K562 (cell line): ENCODE data around the gene DNAAF3. TPM values are rescaled to one million over a fixed set of nuclear protein-coding genes. Genes with fewer than 3 reads are reported as not detected.

ENCODE experiments used
- FOXA1 ChIP-seq: fragments of 450-650 bp; IDR thresholded peaks from 2 replicates; pipeline ENCODE4 v1.6.1; 2016; ENCODE audit warnings: mild to moderate bottlenecking, borderline replicate concordance
- FOXK2 ChIP-seq, 2 experiments: fragments of 450-650 bp; IDR thresholded peaks in 1 of 2; conservative IDR thresholded peaks in 1 of 2; 2 replicates each; pipeline ENCODE4 v1.6.1; 2016; ENCODE audit warnings: low read depth in 2 of 2, mild to moderate bottlenecking in 1 of 2
- GATAD2A ChIP-seq: fragments of 450-650 bp; IDR thresholded peaks from 2 replicates; pipeline ENCODE4 v1.6.1; 2017
- ILF3 ChIP-seq: fragments of 450-650 bp; IDR thresholded peaks from 2 replicates; pipeline ENCODE4 v1.6.1; 2018; ENCODE audit warnings: antibody characterized with exemption, mild to moderate bottlenecking, moderate library complexity, borderline replicate concordance
- TBL1XR1 ChIP-seq, 2 experiments: IDR thresholded peaks; 2 replicates each; pipeline ENCODE4 v1.6.1; 2012; ENCODE audit warnings: improper control_type of control experiment in 2 of 2, low read length in 2 of 2, mild to moderate bottlenecking in 1 of 2
- ZFP36 ChIP-seq: fragments of 150-350 bp; IDR thresholded peaks from 2 replicates; pipeline ENCODE4 v1.6.1; 2018; ENCODE audit warnings: low read length, low read depth; ENCODE audit not compliant: partially characterized antibody
- polyA plus RNA-seq, 8 experiments: library from polyadenylated mRNA; depleted of rRNA in 4 of 8; stranded (reverse) in 5 of 8; unstranded in 3 of 8; fragments of >200 nt; fragmentation: Nextera tagmentation in 2 of 8; fragmentation: Illumina TruSeq in 1 of 8; extraction: Ambion mirVana in 2 of 8; extraction: Trizol in 1 of 8; gene quantifications; 2 replicates each; pipeline versions ENCODE4 v1.2.1 to v1.2.3, GENCODE V29; 2011 to 2014; ENCODE audit warnings: inconsistent platforms in 1 of 8, missing spikeins in 1 of 8
- total RNA-seq, 7 experiments: library from RNA; depleted of rRNA in 6 of 7; stranded (reverse); fragments of >200 nt in 6 of 7; fragmentation: Illumina TruSeq in 2 of 7; extraction: Trizol in 2 of 7; gene quantifications; 2 replicates each; pipeline versions ENCODE4 v1.2.1 to v1.2.3, GENCODE V29; 2011 to 2021; ENCODE audit warnings: low replicate concordance in 1 of 7
- TF ChIP-seq, protein P1 (sequence below): fragments of 450-650 bp; IDR thresholded peaks from 2 replicates; pipeline ENCODE4 v1.6.1; 2016; ENCODE audit warnings: low read depth
- TF ChIP-seq, protein P2 (sequence below): fragments of 450-650 bp; IDR thresholded peaks from 2 replicates; pipeline ENCODE4 v1.6.1; 2016; ENCODE audit warnings: missing biosample characterization, missing genetic modification characterization
- TF ChIP-seq, protein P3 (sequence below): sonication (generic); formaldehyde crosslinking; IDR thresholded peaks from 2 replicates; pipeline ENCODE4 v1.9.0; 2022; ENCODE audit warnings: mild to moderate bottlenecking, missing genetic modification reagents
- TF ChIP-seq, protein P4 (sequence below), 2 experiments: fragments of 450-650 bp in 1 of 2; IDR thresholded peaks; 2 replicates each; pipeline ENCODE4 v1.6.1; 2011 to 2017; ENCODE audit warnings: low read depth in 2 of 2, antibody characterized with exemption in 1 of 2, borderline replicate concordance in 1 of 2, low read length in 1 of 2, mild to moderate bottlenecking in 1 of 2, mixed read lengths in 1 of 2; ENCODE audit not compliant: control insufficient read depth in 1 of 2
- TF ChIP-seq, protein P5 (sequence below): fragments of 250-450 bp; sonication (Bioruptor Pico); IDR thresholded peaks from 2 replicates; pipeline ENCODE4 v1.6.1; 2021; ENCODE audit warnings: mild to moderate bottlenecking

The DNAAF3 gene
- total and polyA plus RNA-seq, 9 of the 15 experiments (the other 6 are each of a cell fraction or from before 2014, with no cell fraction given), result 21.6 to 61.5 (median 43.0) TPM

DNA sequence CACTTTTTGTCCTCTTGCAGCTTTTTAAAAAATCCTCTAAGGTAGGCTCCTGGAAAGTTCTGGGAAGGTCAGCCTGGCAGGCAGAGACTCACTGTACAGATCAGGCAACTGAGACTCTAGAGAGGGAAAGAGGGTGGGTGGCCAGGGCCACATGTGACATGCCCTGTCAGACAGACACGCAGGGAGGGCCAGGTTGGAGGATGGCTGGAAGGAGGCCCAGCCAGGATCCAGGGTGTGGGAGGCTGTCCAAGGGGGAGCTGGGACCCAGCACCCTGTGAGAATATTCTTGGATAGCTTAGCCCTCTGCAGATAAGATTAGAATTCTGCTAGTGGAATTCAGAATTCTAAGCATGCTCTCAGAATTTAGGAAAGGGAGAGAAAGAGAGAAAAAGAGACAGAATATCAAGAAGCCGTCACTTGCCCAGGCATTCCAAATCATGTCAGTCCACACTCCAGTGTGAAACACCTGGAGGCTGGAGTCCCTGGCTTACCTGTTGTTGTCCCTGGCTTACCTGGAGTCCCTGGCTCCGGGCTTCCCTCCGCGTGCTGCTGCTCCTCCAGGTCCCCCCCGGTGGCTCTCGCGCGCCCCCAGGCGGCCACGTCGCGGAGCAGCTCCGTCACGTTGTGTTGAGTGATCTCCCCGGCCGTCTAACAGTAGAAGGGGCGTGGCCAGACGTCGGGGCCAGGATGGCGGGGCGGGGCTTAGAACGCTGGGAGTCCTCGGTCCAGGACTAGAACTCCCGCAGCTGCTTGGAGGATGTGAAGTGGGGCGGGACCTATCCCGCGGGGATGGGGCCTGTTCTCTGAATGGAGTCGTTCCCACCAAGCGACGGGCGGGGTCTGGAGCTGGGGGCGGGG, 6.1 kb downstream of the DNAAF3 start (continued):
- TF ChIP-seq, protein P1, sequence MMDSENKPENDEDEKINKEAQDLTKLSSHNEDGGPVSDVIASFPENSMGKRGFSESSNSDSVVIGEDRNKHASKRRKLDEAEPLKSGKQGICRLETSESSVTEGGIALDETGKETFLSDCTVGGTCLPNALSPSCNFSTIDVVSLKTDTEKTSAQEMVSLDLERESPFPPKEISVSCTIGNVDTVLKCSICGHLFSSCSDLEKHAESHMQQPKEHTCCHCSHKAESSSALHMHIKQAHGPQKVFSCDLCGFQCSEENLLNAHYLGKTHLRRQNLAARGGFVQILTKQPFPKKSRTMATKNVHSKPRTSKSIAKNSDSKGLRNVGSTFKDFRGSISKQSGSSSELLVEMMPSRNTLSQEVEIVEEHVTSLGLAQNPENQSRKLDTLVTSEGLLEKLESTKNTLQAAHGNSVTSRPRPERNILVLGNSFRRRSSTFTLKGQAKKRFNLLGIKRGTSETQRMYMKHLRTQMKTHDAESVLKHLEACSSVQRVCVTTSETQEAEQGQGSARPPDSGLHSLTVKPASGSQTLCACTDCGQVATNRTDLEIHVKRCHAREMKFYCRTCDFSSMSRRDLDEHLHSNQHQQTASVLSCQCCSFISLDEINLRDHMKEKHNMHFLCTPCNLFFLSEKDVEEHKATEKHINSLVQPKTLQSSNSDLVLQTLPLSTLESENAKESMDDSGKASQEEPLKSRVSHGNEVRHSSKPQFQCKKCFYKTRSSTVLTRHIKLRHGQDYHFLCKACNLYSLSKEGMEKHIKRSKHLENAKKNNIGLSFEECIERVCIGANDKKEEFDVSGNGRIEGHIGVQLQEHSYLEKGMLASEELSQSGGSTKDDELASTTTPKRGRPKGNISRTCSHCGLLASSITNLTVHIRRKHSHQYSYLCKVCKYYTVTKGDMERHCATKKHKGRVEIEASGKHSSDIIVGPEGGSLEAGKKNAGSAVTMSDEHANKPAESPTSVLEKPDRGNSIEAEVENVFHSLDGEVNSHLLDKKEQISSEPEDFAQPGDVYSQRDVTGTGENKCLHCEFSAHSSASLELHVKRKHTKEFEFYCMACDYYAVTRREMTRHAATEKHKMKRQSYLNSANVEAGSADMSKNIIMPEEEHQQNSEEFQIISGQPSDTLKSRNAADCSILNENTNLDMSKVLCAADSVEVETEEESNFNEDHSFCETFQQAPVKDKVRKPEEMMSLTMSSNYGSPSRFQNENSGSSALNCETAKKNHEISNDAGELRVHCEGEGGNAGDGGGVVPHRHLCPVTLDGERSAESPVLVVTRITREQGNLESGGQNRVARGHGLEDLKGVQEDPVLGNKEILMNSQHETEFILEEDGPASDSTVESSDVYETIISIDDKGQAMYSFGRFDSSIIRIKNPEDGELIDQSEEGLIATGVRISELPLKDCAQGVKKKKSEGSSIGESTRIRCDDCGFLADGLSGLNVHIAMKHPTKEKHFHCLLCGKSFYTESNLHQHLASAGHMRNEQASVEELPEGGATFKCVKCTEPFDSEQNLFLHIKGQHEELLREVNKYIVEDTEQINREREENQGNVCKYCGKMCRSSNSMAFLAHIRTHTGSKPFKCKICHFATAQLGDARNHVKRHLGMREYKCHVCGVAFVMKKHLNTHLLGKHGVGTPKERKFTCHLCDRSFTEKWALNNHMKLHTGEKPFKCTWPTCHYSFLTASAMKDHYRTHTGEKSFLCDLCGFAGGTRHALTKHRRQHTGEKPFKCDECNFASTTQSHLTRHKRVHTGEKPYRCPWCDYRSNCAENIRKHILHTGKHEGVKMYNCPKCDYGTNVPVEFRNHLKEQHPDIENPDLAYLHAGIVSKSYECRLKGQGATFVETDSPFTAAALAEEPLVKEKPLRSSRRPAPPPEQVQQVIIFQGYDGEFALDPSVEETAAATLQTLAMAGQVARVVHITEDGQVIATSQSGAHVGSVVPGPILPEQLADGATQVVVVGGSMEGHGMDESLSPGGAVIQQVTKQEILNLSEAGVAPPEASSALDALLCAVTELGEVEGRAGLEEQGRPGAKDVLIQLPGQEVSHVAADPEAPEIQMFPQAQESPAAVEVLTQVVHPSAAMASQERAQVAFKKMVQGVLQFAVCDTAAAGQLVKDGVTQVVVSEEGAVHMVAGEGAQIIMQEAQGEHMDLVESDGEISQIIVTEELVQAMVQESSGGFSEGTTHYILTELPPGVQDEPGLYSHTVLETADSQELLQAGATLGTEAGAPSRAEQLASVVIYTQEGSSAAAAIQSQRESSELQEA, result no peak
- TF ChIP-seq GATAD2A, result 0 out of 2 replicates have a peak, but pooled peaks have one; percentile 65
- TF ChIP-seq, protein P2, sequence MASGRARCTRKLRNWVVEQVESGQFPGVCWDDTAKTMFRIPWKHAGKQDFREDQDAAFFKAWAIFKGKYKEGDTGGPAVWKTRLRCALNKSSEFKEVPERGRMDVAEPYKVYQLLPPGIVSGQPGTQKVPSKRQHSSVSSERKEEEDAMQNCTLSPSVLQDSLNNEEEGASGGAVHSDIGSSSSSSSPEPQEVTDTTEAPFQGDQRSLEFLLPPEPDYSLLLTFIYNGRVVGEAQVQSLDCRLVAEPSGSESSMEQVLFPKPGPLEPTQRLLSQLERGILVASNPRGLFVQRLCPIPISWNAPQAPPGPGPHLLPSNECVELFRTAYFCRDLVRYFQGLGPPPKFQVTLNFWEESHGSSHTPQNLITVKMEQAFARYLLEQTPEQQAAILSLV, result no peak
- TF ChIP-seq, protein P3, sequence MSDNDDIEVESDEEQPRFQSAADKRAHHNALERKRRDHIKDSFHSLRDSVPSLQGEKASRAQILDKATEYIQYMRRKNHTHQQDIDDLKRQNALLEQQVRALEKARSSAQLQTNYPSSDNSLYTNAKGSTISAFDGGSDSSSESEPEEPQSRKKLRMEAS (CRISPR knock-in tag), result peak; percentile 93
- peak; percentile 21 for TF ChIP-seq ZFP36
- 0 out of 4 replicates have a peak, but pooled peaks of 1 of the 2 experiments have one; percentile 18 for TF ChIP-seq TBL1XR1 (IDR thresholded peaks at IDR 0.05; ENCODE audit: low read length in 2 of 2)
- TF ChIP-seq, protein P4, sequence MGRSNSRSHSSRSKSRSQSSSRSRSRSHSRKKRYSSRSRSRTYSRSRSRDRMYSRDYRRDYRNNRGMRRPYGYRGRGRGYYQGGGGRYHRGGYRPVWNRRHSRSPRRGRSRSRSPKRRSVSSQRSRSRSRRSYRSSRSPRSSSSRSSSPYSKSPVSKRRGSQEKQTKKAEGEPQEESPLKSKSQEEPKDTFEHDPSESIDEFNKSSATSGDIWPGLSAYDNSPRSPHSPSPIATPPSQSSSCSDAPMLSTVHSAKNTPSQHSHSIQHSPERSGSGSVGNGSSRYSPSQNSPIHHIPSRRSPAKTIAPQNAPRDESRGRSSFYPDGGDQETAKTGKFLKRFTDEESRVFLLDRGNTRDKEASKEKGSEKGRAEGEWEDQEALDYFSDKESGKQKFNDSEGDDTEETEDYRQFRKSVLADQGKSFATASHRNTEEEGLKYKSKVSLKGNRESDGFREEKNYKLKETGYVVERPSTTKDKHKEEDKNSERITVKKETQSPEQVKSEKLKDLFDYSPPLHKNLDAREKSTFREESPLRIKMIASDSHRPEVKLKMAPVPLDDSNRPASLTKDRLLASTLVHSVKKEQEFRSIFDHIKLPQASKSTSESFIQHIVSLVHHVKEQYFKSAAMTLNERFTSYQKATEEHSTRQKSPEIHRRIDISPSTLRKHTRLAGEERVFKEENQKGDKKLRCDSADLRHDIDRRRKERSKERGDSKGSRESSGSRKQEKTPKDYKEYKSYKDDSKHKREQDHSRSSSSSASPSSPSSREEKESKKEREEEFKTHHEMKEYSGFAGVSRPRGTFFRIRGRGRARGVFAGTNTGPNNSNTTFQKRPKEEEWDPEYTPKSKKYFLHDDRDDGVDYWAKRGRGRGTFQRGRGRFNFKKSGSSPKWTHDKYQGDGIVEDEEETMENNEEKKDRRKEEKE (IDR thresholded peaks at IDR 0.05; ENCODE audit: borderline replicate concordance in 1 of 2, control insufficient read depth in 1 of 2, low read depth in 2 of 2, low read length in 1 of 2), result no peak
- peak; percentile 19 to 69; a peak in 1 of 4 replicates for TF ChIP-seq FOXK2 (conservative IDR thresholded peaks at IDR 0.05 in 1 of 2, IDR thresholded peaks at IDR 0.05 in 1 of 2; ENCODE audit: low read depth in 2 of 2)
- TF ChIP-seq, protein P5, sequence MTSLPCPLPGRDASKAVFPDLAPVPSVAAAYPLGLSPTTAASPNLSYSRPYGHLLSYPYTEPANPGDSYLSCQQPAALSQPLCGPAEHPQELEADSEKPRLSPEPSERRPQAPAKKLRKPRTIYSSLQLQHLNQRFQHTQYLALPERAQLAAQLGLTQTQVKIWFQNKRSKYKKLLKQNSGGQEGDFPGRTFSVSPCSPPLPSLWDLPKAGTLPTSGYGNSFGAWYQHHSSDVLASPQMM (CRISPR knock-in tag), result no peak
- no peak for TF ChIP-seq FOXA1
- no peak for TF ChIP-seq ILF3
